Caco-2 (cell line): ENCODE data around the gene PGGT1B. TPM values are rescaled to one million over a fixed set of nuclear protein-coding genes. Genes with fewer than 3 reads are reported as not detected.

ENCODE experiments used
- BruUV-seq: library from RNA; stranded (reverse); fragments of 400-500 nt; replicated peaks from 2 replicates; lab custom pipeline; 2021; lab: Mats Ljungman, UMichigan
- CTCF ChIA-PET: fragments of 300-600 bp; sonication (Branson Sonifier 250); formaldehyde crosslinking; loops from one replicate; lab custom pipeline; 2022; ENCODE audit warnings: antibody characterized with exemption; lab: Charles Lee
- POLR2A ChIA-PET: fragments of 300-600 bp; sonication (Branson Sonifier 250); formaldehyde crosslinking; loops from one replicate; lab custom pipeline; 2022; ENCODE audit warnings: antibody characterized with exemption; lab: Charles Lee
- DNase-seq, 2 experiments: peaks; one replicate each; pipeline versions ENCODE4 v3.0.0 to v3.0.0-alpha.2; 2020 to 2022
- H3K27me3 ChIP-seq: replicated peaks from 2 replicates; pipeline ENCODE4 v1.6.0; 2011; ENCODE audit warnings: low read length; ENCODE audit not compliant: control insufficient read depth, insufficient read depth
- H3K36me3 ChIP-seq: 2 replicates; pipeline ENCODE4 v1.5.1; 2011; ENCODE audit warnings: low read length; ENCODE audit not compliant: control insufficient read depth, insufficient read depth
- H3K4me1 ChIP-seq: fragments of 250-450 bp; sonication (Bioruptor Pico); 2 replicates; pipeline ENCODE4 v1.5.1; 2020; ENCODE audit warnings: mild to moderate bottlenecking
- H3K4me3 ChIP-seq: 2 replicates; pipeline ENCODE4 v1.5.1; 2011; ENCODE audit warnings: low read depth, mild to moderate bottlenecking, control low read depth, low read length
- H3K9me3 ChIP-seq: fragments of 250-450 bp; sonication (Bioruptor Pico); 2 replicates; pipeline ENCODE4 v1.5.1; 2020; ENCODE audit warnings: mild to moderate bottlenecking, moderate library complexity
- H3K27ac Mint-ChIP-seq: one replicate; pipeline ENCODE4 v1.8.0; 2022; ENCODE audit warnings: mixed read lengths; ENCODE audit not compliant: unreplicated experiment
- H3K27me3 Mint-ChIP-seq: one replicate; pipeline ENCODE4 v1.8.0; 2022; ENCODE audit warnings: mixed read lengths; ENCODE audit not compliant: insufficient read depth, unreplicated experiment
- H3K36me3 Mint-ChIP-seq: one replicate; pipeline ENCODE4 v1.8.0; 2022; ENCODE audit warnings: mild to moderate bottlenecking, mixed read lengths; ENCODE audit not compliant: insufficient read depth, unreplicated experiment
- H3K4me1 Mint-ChIP-seq: one replicate; pipeline ENCODE4 v1.8.0; 2022; ENCODE audit warnings: low read depth, mixed read lengths; ENCODE audit not compliant: unreplicated experiment
- H3K4me3 Mint-ChIP-seq: one replicate; pipeline ENCODE4 v1.8.0; 2022; ENCODE audit warnings: mild to moderate bottlenecking, moderate library complexity, mixed read lengths; ENCODE audit not compliant: unreplicated experiment
- H3K9me3 Mint-ChIP-seq: one replicate; pipeline ENCODE4 v1.8.0; 2022; ENCODE audit warnings: mixed read lengths; ENCODE audit not compliant: unreplicated experiment
- CTCF ChIP-seq, 2 experiments: fragments of 200-600 bp in 1 of 2; IDR thresholded peaks; 1 replicate in 1 of 2; 2 replicates in 1 of 2; pipeline versions ENCODE4 v1.5.1 to v1.8.0; 2011 to 2022; ENCODE audit warnings: antibody characterized with exemption in 1 of 2, control low read depth in 1 of 2, inconsistent platforms in 1 of 2, low read depth in 1 of 2, low read length in 1 of 2, mild to moderate bottlenecking in 1 of 2, moderate library complexity in 1 of 2; ENCODE audit not compliant: insufficient read depth in 1 of 2, severe bottlenecking in 1 of 2, unreplicated experiment in 1 of 2
- intact Hi-C: fragments of 100-400 bp; cut with micrococcal nuclease; formaldehyde crosslinking; loops from one replicate; pipeline ENCODE4 v1.10.0; 2022; ENCODE audit not compliant: unreplicated experiment
- total RNA-seq: library from RNA; stranded (reverse); gene quantifications from 2 replicates; pipeline ENCODE4 v1.2.3, GENCODE V29; 2022

The PGGT1B gene
- total RNA-seq, 1 experiment from 2014 or later, result 39.4 TPM

- Mint-ChIP-seq H3K4me3 (no peak overlapping the region), H3K27me3 (no peaks in the 10 kb centered on the region), H3K4me1 (no peaks in the 10 kb centered on the region), H3K9me3 (peaks cover 10% of the 10 kb centered on the region), H3K27ac (no peak overlapping the region), H3K36me3 (no peaks in the 10 kb centered on the region)
- H3K4me1 ChIP-seq, result no peaks in the 10 kb centered on the region
- no peak for DNase-seq
- no peaks in the 10 kb centered on the region for H3K36me3 ChIP-seq
- no peaks in the 10 kb centered on the region for H3K27me3 ChIP-seq
- no peak for TF ChIP-seq CTCF (IDR thresholded peaks at IDR 0.05; ENCODE audit: insufficient read depth in 1 of 2, low read depth in 1 of 2, low read length in 1 of 2, severe bottlenecking in 1 of 2, unreplicated experiment in 1 of 2)
- intact Hi-C loops, result no loop called here
- no peak overlapping the region for H3K4me3 ChIP-seq
- ChIA-PET POLR2A (no interaction called here), CTCF (no interaction called here)
- H3K9me3 ChIP-seq, result no peaks in the 10 kb centered on the region; the same call in 1 of the 2 replicates
- no TSS peak for BruUV-seq
Measured at GRCh38 chr5:115160975-115161475, 101.7 kb downstream of the PGGT1B start.

Other genes with a start within 250 kb of the PGGT1B start
- 0.95 and 1.3 TPM in 2 replicates for gene TRIM36, start 93.0 kb downstream of the PGGT1B start, total RNA-seq
- gene CCDC112, start 33.8 kb upstream of the PGGT1B start, total RNA-seq, result 2.4 and 2.9 TPM in 2 replicates